Heart left ventricle (tissue), 13 donors: ENCODE measurements around the gene RINL.

Experiments used
- CTCF ChIP-seq, 12 donors: fragments of 200-600 bp; sonication (generic) in 4 of 12; IDR thresholded peaks; one replicate each; pipeline versions ENCODE4 v1.5.0 to v1.8.0; 2018 to 2022; ENCODE audit warnings: antibody characterized with exemption in 12 of 12, mild to moderate bottlenecking in 5 of 12
- POLR2A ChIP-seq, 2 donors: fragments of 450-650 bp; IDR thresholded peaks; one replicate each; pipeline ENCODE4 v1.6.1; 2017; ENCODE audit warnings: antibody characterized with exemption in 2 of 2, mild to moderate bottlenecking in 2 of 2, moderate library complexity in 2 of 2
- donor health status: ischemic (EF 13 %, LVEDD 7.1; RV severe dilation, severe dysfunction).
- donor health status: DM: no; HTN: yes; CAD: no.
- donor health status: DM: no; HTN: no; CAD: no.
- donor health status: ischemic (EF 25% LVEDD 6.9; RV normal size, moderate dysfunction).
- donor health status: ischemic (EF 25% LVEDD 5.7; RV mildly dilated, moderate dysfunction).
- donor health status: ischemic (EF 35%, LVEDD 5.7; RV mildly dilated, moderate dysfunction).
- donor health status: nonischemic (EF 11% LVEDD 7.7; RV severe dilation, severe dysfunction).
- donor health status: DM: yes; HTN: yes; CAD: no.
- donor health status: PGD.
- donor health status: ischemic (EF 29% LVEDD 5.4; RV normal size, mild dysfunction).
- donor health status: nonischemic (EF 23%, LVEDD 6.1; RV moderate dilation, normal function).

DNA sequence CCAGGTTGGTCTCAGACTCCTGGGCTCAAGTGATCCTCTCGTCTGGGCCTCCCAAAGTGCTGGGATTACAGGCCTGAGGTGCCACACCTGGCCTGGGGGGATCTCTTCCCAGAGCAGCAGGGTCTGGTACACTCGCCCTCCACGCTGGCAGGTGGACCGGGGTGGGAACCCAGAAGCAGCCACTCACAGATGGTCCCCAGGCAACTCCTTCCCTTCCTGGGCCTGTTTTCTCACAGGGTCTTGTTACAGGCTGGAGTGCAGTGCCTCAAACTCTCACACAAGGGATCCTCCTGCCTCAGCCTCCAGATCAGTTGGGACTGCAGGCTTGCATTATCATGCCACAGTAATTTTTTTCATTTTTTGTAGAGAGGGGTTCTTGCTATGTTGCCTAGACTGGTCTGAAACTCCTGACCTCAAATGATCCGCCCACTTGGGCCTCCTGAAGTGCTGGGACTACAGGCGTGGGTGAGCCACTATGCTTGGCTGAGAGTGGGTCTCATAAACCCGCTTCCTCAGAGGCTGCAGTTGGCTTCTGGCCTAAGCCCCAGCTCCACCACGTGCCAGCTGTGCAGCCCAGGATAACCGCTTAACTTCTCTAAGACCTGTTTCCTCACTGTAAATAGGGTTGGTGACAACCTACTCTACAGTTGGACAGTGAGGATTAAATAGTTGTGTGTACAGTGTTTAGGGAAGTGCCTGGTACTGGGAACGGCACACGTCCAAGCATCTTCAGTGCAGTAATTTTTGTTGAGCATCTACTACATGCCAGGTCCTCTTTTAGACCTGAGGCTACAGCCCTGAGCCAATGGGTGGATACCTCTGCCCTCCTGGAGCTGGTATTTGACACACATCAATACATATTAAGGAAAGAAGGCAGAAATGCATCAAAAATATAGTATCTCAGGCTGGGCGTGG is 34.8 kb upstream of the RINL start:
- TF ChIP-seq POLR2A (IDR thresholded peaks at IDR 0.05) = no peak
- no peak for TF ChIP-seq CTCF (IDR thresholded peaks at IDR 0.05)
